SK-N-MC (cell line): Measurements from ENCODE around the gene C1orf167.

ENCODE experiments used
- DNase-seq: peaks from one replicate; pipeline ENCODE4 v3.0.0-alpha.2; 2011; ENCODE audit warnings: low read depth, low spot score
- H3K27ac ChIP-seq: fragments of 200-600 bp; sonication (generic); 2 replicates; pipeline ENCODE4 v1.5.1; 2016; ENCODE audit warnings: mixed run types
- H3K36me3 ChIP-seq: fragments of 200-600 bp; sonication (generic); 2 replicates; pipeline ENCODE4 v1.6.1; 2017; ENCODE audit warnings: antibody characterized with exemption, low read length, mixed read lengths; ENCODE audit not compliant: insufficient read depth
- H3K4me3 ChIP-seq: fragments of 200-600 bp; sonication (generic); 2 replicates; pipeline ENCODE4 v1.5.1; 2016
- H3K9ac ChIP-seq: fragments of 200-600 bp; sonication (generic); 2 replicates; pipeline ENCODE4 v1.8.0; 2017; ENCODE audit warnings: mixed run types, mixed read lengths; ENCODE audit not compliant: insufficient read length
- H3K9me3 ChIP-seq: fragments of 200-600 bp; sonication (generic); 2 replicates; pipeline ENCODE4 v1.6.1; 2017; ENCODE audit warnings: low read depth, mild to moderate bottlenecking, antibody characterized with exemption, low read length, moderate library complexity, mixed read lengths
- EZH2 ChIP-seq: fragments of 200-600 bp; sonication (generic); IDR thresholded peaks from one replicate; pipeline ENCODE4 v1.6.1; 2017; ENCODE audit warnings: antibody characterized with exemption
- FOXP2 ChIP-seq: optimal IDR thresholded peaks from 2 replicates; pipeline ENCODE3; 2011; ENCODE audit warnings: mild to moderate bottlenecking, moderate library complexity; ENCODE audit not compliant: insufficient read depth; ENCODE audit errors: extremely low read length, control extremely low read depth
- POLR2AphosphoS5 ChIP-seq: IDR thresholded peaks from 2 replicates; pipeline ENCODE4 v1.6.1; 2012; ENCODE audit warnings: mild to moderate bottlenecking, low read depth, low read length, borderline replicate concordance

The C1orf167 gene

GRCh38 chr1:11740258-11741192 is 21.5 kb upstream of the C1orf167 start:
- H3K36me3 ChIP-seq, result no peaks in the 10 kb centered on the region
- H3K27ac ChIP-seq, result no peak overlapping the region
- H3K9me3 ChIP-seq, result no peaks in the 10 kb centered on the region
- no peak for TF ChIP-seq POLR2AphosphoS5
- TF ChIP-seq FOXP2, result no peak
- no peak for TF ChIP-seq EZH2
- no peak overlapping the region for H3K4me3 ChIP-seq
- H3K9ac ChIP-seq, result no peak overlapping the region
- no peak for DNase-seq

GRCh38 chr1:11741482-11741881 is 20.5 kb upstream of the C1orf167 start:
- Histone ChIP-seq H3K4me3 (no peak overlapping the region), H3K27ac (no peak overlapping the region), H3K9ac (no peak overlapping the region), H3K36me3 (no peaks in the 10 kb centered on the region), H3K9me3 (no peaks in the 10 kb centered on the region)
- TF ChIP-seq POLR2AphosphoS5 (no peak), EZH2 (no peak), FOXP2 (no peak)
- DNase-seq, result no peak

- Histone ChIP-seq H3K36me3 (no peaks in the 10 kb centered on the region), H3K4me3 (no peak overlapping the region), H3K27ac (no peak overlapping the region), H3K9ac (no peak overlapping the region), H3K9me3 (no peaks in the 10 kb centered on the region)
- no peak for DNase-seq
- TF ChIP-seq FOXP2, result no peak
- no peak for TF ChIP-seq POLR2AphosphoS5
- TF ChIP-seq EZH2, result no peak
Observed at GRCh38 chr1:11741919-11742558, 20.0 kb upstream of the C1orf167 start.

GRCh38 chr1:11744287-11744686 is 17.7 kb upstream of the C1orf167 start:
- no peaks in the 10 kb centered on the region for H3K9me3 ChIP-seq
- no peak overlapping the region for H3K27ac ChIP-seq
- no peak for TF ChIP-seq EZH2
- TF ChIP-seq POLR2AphosphoS5, result no peak
- no peak for TF ChIP-seq FOXP2
- no peak overlapping the region for H3K9ac ChIP-seq
- DNase-seq, result no peak
- no peaks in the 10 kb centered on the region for H3K36me3 ChIP-seq
- H3K4me3 ChIP-seq, result no peak overlapping the region

- Histone ChIP-seq H3K27ac (no peak overlapping the region), H3K9me3 (no peaks in the 10 kb centered on the region), H3K36me3 (no peaks in the 10 kb centered on the region), H3K4me3 (no peak overlapping the region), H3K9ac (no peak overlapping the region)
- no peak for TF ChIP-seq FOXP2
- DNase-seq, result no peak
Observed at GRCh38 chr1:11746092-11746491, 15.9 kb upstream of the C1orf167 start.

- Histone ChIP-seq H3K4me3 (no peak overlapping the region), H3K9me3 (no peaks in the 10 kb centered on the region), H3K27ac (no peak overlapping the region), H3K9ac (no peak overlapping the region), H3K36me3 (no peaks in the 10 kb centered on the region)
- no peak for TF ChIP-seq POLR2AphosphoS5
- TF ChIP-seq FOXP2, result no peak
- TF ChIP-seq EZH2, result no peak
- DNase-seq, result no peak
Observed at GRCh38 chr1:11746795-11747487, 15.1 kb upstream of the C1orf167 start.

- Histone ChIP-seq H3K4me3 (no peak overlapping the region), H3K9ac (no peak overlapping the region), H3K36me3 (no peaks in the 10 kb centered on the region), H3K27ac (no peak overlapping the region), H3K9me3 (no peaks in the 10 kb centered on the region)
- DNase-seq, result no peak
- no peak for TF ChIP-seq POLR2AphosphoS5
Observed at GRCh38 chr1:11748294-11749202, 13.4 kb upstream of the C1orf167 start.

GRCh38 chr1:11749203-11749689 is 12.7 kb upstream of the C1orf167 start:
- no peak overlapping the region for H3K9ac ChIP-seq
- no peak overlapping the region for H3K27ac ChIP-seq
- no peak for TF ChIP-seq EZH2
- no peak for TF ChIP-seq POLR2AphosphoS5
- no peak for TF ChIP-seq FOXP2
- no peak for DNase-seq
- H3K4me3 ChIP-seq, result no peak overlapping the region
- no peaks in the 10 kb centered on the region for H3K9me3 ChIP-seq
- H3K36me3 ChIP-seq, result no peaks in the 10 kb centered on the region
